ENCODE data around the gene MGMT.

MGMT gene

DNA sequence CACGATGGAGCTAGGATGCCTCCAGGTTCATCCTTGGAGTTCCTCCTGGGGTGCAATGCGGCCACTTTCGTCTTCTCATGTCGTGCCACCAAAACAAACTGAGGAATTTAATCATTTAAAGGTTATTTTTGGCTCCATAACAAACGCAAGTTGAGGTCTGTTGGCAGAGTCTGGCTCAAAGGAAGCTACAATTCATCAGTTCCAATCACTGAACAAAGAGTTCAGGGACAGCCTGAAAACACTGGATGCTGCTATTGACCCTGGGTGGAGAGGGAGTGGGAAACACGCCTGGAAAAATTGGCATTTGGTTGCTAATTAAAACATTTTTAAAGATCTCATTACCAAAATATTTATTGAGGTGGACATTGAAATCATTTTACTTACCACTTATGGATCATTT is 11.4 kb upstream of the MGMT start:
- no peak for DNase-seq

DNA sequence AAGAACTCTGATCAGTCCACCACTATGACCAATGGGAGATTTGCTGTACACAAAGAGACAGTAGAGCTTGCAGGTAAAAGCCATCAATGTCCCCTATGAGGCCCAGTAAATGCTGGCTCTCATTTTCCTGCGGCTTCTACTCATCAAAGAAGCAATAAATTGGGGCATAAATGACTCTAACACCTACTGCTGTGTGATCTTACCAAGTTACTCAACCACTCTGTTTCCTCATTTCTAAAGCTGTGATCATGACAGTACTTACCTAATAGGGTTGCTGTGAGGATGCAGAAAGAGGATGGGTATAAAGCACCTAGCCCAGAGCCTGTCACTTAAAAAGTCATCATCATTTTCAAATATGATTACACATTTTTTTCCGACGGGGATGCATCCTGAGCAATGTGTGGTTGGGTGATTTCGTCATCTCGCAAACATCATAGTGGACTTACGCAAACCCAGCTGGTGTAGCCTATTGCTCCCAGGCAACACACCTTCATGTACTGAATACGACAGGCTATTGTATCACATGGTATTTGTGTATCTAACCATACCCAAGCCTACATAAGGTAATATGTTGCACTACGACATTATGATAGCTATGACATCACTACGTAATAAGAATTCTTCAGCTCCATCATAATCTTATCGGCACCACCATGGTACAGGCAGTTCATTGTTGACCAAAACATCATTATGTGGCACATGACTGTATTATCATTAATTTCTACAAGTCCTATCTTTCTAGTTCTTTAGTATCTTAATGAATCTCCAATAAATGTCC is 7.1 kb upstream of the MGMT start:
- DNase-seq, result no peak

DNA sequence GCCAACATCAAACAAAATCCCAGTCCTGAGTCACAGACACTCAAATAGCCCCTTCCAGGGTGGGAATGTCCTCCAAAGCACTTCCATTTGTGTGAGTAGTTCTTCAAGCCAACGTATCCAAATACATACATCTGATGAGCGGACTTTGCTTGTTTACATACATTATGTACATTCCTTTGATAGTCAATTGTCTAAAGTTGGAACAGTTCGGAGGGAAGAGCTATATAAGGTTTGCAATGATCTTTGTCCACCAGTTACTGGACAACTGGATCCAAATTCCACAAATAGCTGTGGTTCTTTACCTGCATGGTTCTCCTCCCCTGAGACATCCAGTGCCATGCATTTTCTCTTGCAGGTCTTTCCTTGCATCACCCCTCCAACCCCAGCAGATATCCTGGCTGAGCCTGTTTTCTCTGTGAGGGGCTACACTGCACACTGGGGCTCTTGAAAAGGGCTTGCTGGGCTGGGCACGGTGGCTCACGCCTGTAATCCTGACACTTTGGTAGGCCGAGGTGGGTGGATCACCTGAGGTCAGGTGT is 4.7 kb upstream of the MGMT start:
- DNase-seq, result no peak

DNA sequence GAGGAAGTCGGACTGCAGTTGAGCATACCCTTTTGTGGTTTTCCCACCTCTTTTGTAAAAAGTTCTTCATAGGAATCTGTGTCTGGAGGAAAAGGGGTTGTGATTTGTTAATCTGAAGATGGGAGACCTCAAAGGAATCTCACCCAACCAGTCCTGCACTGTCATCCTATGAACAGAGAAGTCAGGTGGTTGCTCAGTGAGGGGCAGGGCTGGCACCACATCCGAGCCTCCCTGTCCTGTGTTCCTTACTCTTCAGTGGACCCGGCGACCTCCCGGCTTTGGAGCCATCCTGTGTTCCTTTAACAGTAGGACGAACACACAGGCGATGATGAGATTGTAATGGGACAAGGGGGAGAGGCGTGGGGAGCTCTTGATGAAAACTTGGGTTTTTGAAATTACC is 2.8 kb upstream of the MGMT start:
- no peak for DNase-seq

DNA sequence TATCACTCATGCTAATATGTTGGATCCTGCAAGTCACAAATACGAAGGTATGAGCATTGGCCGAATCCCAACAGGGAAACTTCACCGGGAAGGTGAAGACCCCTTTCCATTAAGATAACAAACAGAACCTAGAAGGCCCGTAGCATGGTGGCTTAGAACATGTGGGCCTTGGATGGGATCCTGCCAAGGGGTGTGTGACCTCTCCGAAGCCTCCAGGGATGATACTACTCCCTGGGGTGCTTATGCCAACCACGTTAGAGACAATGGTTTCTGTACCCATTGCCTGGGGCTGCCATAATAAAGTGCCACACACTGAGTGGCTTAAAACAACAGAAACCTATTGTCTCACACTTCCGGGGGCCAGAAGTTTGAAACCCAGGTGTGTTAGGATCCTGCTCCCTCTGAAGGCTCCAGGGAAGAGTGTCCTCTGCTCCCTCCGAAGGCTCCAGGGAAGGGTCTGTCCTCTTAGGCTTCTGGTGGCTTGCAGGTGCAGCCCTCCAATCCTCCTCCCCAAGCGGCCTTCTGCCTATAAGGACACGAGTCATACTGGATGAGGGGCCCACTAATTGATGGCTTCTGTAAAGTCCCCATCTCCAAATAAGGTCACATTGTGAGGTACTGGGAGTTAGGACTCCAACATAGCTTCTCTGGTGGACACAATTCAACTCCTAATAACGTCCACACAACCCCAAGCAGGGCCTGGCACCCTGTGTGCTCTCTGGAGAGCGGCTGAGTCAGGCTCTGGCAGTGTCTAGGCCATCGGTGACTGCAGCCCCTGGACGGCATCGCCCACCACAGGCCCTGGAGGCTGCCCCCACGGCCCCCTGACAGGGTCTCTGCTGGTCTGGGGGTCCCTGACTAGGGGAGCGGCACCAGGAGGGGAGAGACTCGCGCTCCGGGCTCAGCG is 992 bp upstream of the MGMT start:
- DNase-seq, result no peak

DNA sequence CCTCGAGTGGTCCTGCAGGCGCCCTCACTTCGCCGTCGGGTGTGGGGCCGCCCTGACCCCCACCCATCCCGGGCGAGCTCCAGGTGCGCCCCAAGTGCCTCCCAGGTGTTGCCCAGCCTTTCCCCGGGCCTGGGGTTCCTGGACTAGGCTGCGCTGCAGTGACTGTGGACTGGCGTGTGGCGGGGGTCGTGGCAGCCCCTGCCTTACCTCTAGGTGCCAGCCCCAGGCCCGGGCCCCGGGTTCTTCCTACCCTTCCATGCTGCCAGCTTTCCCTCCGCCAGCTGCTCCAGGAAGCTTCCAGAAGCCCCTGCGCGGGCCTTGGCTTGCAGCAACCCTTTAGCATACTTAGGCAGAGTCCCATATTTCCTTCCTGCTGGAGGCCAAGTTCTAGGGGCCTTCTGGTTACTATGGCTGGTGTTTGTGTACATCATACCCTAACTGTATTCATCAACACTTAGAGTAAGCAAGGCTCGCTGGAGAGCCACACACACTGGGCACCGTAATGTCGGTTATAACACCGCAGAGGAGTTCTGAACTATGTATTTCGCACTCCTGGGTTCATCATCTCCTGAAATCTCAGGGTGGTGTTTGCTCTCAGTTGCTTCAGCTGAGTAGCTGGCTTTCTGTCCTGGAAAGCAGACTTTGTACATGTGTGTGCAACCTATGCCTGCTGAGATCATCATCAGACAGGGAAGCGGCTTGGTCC is 471 bp downstream of the MGMT start:
- DNase-seq, result no peak

DNA sequence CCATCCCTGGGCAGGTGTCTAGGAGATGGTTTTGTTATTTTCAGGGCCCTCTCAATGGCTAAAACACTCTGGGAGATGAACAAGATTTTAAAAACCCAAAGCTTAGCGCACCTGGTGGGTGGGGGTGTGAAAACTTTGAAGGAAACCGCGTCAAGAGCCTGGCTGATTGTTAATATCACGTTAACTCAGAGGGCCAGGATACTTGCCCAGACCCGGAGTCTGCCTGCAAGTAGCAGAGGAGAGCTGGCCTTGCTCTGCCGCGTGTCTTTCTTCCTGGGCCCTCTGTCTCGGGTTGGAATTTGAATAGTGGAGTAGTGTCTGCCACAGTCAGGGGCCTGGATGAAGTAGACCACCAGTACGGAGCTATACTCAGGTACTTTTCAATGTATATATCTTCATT is 1.1 kb downstream of the MGMT start:
- DNase-seq, result no peak

DNA sequence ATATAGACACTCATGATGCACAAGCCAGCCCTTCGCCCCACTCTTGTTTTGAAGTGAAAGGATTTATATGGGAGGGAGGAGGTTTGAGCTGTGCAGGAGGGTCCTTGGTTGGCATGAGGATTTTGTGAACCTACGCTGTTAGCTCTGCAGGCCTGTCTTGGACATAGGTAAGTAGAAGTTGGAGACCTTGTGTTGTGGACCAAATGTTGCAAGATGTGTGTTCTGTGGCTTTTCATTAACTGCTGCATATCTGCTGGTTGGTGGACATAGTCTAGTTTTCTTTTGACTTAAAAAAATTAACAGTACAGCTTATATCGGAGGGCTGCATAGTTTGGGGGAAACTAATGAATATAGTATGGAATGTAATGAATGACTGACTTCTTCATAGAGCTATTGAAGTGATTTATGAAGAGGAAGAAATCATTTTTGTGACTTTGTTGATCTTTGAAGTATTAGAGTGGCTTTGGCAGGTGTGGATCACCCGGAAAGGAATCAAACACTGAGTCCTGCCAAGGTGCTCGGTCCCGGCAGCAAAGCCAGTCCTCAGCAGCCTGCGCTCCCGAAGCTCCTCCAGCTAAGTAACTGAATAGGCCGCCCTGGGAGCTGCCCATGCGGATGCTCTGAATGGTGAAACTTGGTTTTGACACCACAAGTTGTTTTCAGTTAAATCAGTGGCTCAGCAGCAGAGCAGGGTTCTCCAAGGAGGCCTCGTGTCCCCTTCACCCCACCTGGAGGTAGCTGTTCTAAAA is 3.2 kb downstream of the MGMT start:
- no peak for DNase-seq

DNA sequence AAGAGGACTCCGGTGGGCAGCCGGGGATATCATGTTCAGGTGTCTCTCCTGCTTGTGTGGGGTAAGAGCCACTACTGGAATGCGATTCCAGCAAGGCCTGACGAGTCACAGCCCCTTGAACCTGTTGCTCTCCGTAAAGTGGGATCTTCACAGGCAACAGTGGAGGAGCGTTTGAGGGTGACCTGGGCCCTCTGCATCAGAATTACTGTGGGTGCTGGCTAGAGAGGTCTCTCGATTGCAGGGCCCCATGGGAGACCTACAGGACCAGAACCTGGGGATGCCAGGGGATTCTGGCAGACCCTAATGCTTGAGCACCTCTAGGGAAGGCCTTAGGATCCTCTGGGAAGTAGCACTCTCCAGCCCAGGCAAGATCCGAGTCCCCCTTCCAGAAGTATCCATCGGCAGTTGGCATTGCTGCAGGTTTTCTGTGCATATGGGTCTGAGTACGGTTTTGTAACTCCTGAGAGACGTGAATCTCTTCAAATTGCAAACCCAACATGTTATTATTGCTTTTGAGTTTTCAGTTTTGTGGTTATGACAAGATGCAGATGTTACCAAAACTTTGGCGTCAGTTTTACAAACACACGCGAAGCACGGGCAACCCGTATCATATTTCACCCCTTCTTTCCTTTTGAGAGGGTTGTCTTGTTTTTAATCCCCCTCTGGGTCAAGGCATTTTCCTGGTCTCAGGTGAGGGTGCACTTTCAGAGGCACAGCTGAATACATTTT is 4.6 kb downstream of the MGMT start:
- no peak for DNase-seq

DNA sequence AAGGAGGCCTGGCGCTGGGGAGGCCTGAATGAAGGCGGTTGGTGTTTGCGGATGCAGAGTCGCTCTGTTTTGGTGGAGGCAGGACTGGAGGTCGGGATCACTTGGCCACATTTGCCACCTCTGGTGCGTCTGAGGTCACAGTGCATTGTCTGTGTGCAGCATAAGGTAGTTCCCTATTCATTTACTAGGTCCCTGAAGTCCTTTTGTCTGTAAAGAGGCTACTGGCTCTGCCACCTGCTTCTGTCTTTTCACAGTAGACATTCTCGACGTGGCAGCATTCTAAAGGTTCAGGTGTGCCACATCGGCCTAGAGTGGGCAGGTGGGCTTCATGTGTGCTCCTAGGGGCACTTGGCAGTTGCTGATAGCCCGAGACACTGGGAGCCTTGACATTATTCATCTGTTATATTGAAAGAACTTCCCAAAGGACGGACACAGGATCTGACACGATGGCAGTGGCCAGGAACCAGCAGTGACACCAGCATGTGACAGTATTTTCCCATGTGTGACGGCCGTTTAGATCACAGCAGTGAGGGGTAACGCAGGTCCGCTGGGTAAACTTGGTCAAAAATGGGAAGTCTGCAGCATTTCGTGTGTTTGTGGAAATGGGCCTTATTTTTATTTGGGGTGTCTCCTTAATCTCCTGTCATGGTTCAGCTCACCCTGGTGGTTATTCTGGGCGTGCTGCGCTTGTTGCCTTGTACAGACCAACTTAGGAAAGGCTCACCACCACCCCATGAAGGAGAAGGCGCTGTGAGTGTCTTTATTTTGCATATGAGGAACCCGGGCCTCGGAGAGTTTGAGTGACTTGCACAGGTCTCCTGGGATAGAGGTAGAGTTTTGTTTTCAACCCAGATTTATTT is 5.9 kb downstream of the MGMT start:
- no peak for DNase-seq

DNA sequence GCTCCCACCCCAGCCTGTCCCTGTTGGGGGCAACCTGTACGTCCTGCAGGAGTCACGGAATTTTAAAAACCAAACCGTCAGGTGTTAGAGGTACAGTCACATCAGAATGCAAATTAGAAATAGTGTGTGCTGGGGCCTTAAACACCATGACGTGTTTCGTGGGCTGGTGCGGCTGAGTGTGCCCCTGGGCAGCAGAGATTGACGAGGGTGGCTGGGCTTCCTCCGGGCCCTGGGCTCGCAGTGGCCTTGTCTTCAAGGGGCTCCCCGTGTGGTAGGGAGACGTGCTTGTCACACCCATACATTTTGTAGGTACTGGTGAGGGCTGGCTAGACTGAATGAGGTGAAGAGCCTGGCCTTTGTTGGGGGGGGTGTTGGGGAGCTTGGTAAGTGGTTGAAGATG is 7.6 kb downstream of the MGMT start:
- DNase-seq, result no peak

DNA sequence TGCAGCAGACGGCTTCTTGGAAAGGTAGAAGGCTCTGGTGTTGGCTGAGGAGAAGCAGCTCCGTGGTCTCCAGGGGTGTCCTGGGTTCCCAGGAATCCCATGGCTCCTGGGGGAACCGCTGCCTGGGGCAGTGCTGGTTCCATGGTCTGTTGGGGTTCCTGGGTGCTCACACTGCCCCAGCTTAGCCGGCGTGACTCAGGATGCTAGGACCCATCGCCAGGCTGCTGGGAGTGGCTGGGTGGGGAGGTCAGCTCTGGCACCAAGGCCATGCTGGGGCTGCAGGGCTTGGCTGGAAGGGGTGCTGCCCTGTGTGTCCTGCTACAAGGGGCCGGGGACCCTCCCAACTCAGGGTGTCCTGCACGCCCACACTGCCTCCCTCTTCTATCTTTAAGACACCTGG is 9.4 kb downstream of the MGMT start:
- no peak for DNase-seq

DNA sequence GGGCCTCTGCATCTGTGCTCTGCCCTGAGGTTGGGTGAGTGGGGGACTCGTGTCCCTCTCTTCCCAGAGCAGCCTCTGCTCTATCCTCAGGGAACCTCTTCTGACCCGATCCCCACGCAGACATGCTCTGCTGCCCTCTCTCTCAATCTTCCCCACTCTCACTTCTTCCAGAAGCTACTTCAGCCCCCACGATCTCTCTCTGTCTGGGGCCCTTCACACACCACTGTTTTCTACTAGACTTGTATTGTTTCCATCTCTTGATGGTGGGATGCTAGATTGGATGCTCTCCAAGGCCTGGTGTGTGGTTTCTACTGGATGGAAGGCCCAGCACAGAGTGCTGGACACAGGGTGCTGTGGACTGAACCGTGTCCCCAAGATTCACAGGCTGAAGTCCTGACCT is 10.0 kb downstream of the MGMT start:
- DNase-seq, result no peak

DNA sequence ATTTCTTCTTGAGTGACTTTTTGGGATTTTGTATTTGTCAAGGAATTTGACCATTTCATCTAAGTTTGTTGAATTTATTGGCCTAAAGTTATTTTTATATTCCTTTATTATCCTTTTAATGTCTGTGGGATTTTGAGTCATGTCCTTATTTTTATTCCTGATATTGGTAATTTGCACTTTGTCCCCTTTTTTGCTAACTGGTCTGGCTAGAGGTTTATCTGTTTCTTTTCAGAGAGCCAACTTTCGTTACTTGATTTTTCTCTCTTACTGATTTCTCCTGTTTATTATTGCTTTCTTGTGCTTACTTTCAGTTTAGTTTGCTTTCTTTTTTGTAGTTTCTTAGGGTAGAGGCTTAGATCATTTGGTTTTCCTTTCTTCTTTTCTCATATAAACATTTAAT is 14.6 kb downstream of the MGMT start:
- no peak for DNase-seq

DNA sequence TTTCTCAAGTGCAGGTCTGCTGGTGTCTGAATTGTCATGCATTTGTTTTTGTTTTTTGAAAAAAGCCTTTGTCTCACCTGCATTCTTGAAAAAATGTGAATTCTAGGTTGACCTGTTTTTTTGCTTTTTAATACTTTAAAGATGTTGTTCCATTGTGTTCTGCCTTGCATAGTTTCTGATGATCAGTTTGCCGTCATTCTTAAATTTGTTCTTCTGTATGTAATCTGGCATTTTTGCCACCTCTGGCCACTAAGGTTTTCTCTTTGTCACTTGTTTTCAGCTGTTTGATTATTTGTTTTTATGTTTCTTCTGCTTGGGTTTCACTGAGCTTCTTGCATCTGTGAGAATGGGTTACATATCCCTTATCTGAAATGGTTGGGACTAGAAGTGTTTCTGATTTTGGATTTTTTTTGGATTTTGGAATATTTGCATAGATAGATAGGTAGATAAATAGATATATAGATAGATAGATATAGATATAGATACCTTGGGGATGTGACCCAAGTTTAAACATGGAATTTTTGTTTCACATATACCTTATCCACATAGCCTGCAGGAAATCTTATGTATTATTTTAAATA is 16.5 kb downstream of the MGMT start:
- no peak for DNase-seq

DNA sequence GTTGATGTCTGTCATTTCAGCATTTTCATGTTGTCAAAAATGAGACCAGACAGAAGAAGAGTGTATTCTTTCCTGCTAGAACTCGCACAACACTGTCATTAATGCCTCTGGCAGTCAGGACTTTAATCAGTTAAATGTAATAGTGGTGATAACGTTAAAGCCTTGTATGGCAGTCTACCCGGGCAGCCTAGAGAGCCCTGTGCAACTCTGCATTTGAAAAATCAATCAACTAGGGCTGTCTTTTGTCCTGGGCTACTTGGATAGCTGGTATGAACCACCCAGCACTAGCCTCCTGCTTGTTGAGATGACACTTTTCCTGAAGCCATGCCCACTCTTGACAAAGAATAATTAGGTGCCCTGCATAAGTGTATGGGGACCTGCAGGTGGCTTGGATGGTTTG is 19.8 kb downstream of the MGMT start:
- no peak for DNase-seq

DNA sequence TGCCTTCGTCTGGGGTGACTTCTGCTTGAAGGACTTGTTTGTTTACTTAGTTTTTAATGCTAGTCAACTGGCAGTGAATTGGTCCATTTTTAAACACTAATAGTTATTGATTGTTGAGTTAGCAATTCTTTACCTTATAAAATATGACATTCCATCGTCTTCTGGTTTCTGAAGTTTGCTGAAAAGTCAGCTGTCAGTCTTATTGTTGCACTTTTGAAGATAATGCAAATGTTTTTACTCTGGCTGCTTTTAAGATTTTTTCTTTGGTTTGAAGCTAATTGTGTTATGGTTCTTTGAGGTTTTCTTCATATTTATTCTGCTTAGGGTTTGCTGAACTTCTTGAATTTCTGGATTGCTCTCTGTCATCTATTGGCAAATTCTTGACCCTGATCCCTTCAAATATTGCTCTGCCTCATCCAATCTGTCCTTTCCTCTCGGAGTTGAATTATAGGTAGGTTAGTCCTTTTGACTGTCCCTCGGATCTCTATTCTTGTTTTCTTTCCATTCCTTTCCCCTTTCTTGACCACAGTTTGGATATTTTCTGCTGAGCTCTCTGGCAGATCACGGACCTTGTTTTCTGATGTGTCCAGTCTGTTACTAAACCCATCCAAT is 24.2 kb downstream of the MGMT start:
- no peak for DNase-seq

DNA sequence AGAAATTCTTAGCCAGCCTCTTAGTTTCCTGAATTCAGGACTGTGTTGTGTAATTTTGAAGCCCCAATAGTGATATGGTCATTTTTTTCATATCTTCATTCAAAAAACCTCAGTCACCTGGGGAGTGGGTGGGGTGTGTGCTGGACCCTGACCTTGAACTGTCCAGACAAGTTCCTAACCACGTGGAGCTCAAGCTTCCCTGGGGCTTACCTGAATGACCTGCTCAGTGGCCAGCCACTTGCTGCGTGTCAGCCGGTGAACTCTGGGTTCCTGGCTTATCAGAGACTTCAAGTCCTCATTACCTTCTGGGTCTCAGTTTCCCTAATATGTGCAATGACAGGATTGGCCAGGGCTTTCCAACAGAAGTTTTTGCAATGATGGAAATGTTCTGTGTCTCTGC is 27.1 kb downstream of the MGMT start:
- DNase-seq, result no peak

DNA sequence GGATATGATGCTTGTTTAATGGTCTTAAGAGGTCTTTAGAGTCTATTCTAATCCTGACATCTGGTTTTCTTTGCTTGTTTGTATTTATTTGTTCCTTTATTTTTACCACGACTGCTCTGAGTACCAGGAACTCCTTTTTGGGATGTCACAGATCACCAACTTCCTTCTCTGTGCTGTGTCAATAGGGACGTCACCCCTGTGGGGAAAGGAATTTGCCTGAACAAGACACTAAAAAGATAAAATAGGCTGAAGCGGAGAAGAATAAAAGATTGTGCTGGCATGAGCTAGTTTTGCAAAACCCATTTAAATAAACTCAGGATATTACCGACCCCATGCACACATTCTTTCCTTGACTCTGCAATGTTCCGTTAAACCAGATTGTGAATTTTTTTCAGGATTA is 27.7 kb downstream of the MGMT start:
- no peak for DNase-seq

DNA sequence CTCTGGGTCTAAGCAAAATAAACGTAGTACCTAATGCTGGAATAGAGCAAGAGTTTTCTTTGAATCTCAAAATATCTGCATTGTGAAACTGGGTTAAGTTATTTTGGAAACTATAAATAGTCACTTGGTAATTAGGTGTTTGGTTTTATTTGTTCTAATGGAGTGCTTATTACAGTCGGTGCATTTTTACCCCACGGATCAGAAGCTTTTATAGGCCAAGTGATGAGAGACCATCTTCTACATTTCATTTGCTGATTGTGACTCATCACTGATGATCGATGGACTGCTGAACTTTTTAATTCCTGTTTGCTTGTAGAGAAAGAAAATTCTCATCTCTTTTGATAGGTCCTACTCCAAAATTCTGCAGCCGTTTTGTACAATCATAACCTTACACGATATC is 28.2 kb downstream of the MGMT start:
- no peak for DNase-seq
